Aorta (tissue), 5 donors: ENCODE data around the gene CST9. TPM values are rescaled to one million over a fixed set of nuclear protein-coding genes. Genes with fewer than 3 reads are reported as not detected.

ENCODE experiments used
- ATAC-seq: fragments of 200-7000 bp; cut with Tn5 transposase; one replicate; pipeline ENCODE4 v1.9.1; 2022; ENCODE audit warnings: moderate library complexity; ENCODE audit not compliant: low FRiP score
- DNase-seq, 2 donors: peaks; one replicate each; pipeline ENCODE4 v3.0.0-alpha.2; 2020
- H3K27ac ChIP-seq, 2 donors: one replicate each; pipeline ENCODE4 v1.5.1; 2013; ENCODE audit warnings: low read length in 2 of 2, mild to moderate bottlenecking in 2 of 2, moderate library complexity in 2 of 2, control low read depth in 1 of 2, inconsistent platforms in 1 of 2, low read depth in 1 of 2
- H3K27me3 ChIP-seq, 2 donors: one replicate each; pipeline ENCODE4 v1.6.1; 2013; ENCODE audit warnings: control low read depth in 1 of 2, low read length in 1 of 2, mild to moderate bottlenecking in 1 of 2, moderate library complexity in 1 of 2; ENCODE audit not compliant: insufficient read depth in 2 of 2, control insufficient read depth in 1 of 2
- H3K36me3 ChIP-seq, 2 donors: one replicate each; pipeline ENCODE4 v1.6.1; 2013; ENCODE audit warnings: control low read depth in 1 of 2, low read length in 1 of 2, mild to moderate bottlenecking in 1 of 2; ENCODE audit not compliant: insufficient read depth in 2 of 2, control insufficient read depth in 1 of 2
- H3K4me1 ChIP-seq, 2 donors: one replicate each; pipeline ENCODE4 v1.6.1; 2013; ENCODE audit warnings: low read length in 2 of 2, control low read depth in 1 of 2, mild to moderate bottlenecking in 1 of 2, moderate library complexity in 1 of 2; ENCODE audit not compliant: insufficient read depth in 2 of 2, control insufficient read depth in 1 of 2
- H3K4me3 ChIP-seq, 2 donors: one replicate each; pipeline ENCODE4 v1.5.1; 2013; ENCODE audit warnings: low read length in 2 of 2, control low read depth in 1 of 2, mild to moderate bottlenecking in 1 of 2
- H3K9me3 ChIP-seq: one replicate; pipeline ENCODE4 v1.6.1; 2013; ENCODE audit warnings: mild to moderate bottlenecking, low read length; ENCODE audit not compliant: control insufficient read depth
- WGBS, 2 donors: extraction: QIAGEN DNeasy Blood & Tissue Kit; methylation state at CpG; one replicate each; pipeline ENCODE4 v1.1.7; 2013; 5-methylcytosine and 5-hydroxymethylcytosine counted together
- intact Hi-C, 2 donors: fragments of 100-400 bp; cut with DNase I; formaldehyde crosslinking; loops; one replicate each; pipeline versions ENCODE4 v1.14.2 to v1.15.0; 2022
- polyA plus RNA-seq, 2 donors: library from polyadenylated mRNA; stranded (reverse); fragments of 200-250 nt; gene quantifications; one replicate each; pipeline ENCODE4 v1.2.3, GENCODE V29; 2013
- total RNA-seq, 2 donors: library from RNA; stranded (reverse); fragmentation: NEBNext Ultra II Directional; extraction: Animal tissue kit (Norgen Biotek cat#: 25700); gene quantifications; one replicate each; pipeline ENCODE4 v1.2.1, GENCODE V29; 2021
- donor health status: healthy with polysubstance abuse.
- donor health status: Bipolar disorder and iron deficiency.
- donor health status: DM: no; HTN: no; CAD: no.
- donor health status: DM: no; HTN: no; CAD: no.
- donor health status: DM: yes; HTN: yes; CAD: no.

CST9 gene
- total and polyA plus RNA-seq, 4 donors, result not detected

GRCh38 chr20:23647346-23647745 lies 41.6 kb upstream of the CST9 start:
- ATAC-seq (no peak), DNase-seq (no peak)
- H3K27ac ChIP-seq, result no peak overlapping the region
- H3K4me1 ChIP-seq, result no peaks in the 10 kb centered on the region
- no peaks in the 10 kb centered on the region for H3K9me3 ChIP-seq
- H3K27me3 ChIP-seq, result no peaks in the 10 kb centered on the region
- no peak overlapping the region for H3K4me3 ChIP-seq
- WGBS, 2 donors, result 93 to 95% methylated on average over 2 of the region's 2 CpGs
- intact Hi-C loops, result no loop called here
- H3K36me3 ChIP-seq, result no peaks in the 10 kb centered on the region

GRCh38 chr20:23646106-23646873 lies 40.6 kb upstream of the CST9 start:
- WGBS, 2 donors, result 21 to 27% methylated on average over 4 of the region's 4 CpGs
- H3K4me3 ChIP-seq, result no peak overlapping the region
- H3K27me3 ChIP-seq, result no peaks in the 10 kb centered on the region
- no peaks in the 10 kb centered on the region for H3K4me1 ChIP-seq
- intact Hi-C loops, result no loop called here
- H3K9me3 ChIP-seq, result no peaks in the 10 kb centered on the region
- H3K27ac ChIP-seq, result no peak overlapping the region
- H3K36me3 ChIP-seq, result no peaks in the 10 kb centered on the region
- no peak for ATAC-seq
- no peak for DNase-seq

GRCh38 chr20:23645575-23645974 lies 39.9 kb upstream of the CST9 start:
- Histone ChIP-seq H3K27me3 (no peaks in the 10 kb centered on the region), H3K4me3 (no peak overlapping the region), H3K4me1 (no peaks in the 10 kb centered on the region), H3K36me3 (no peaks in the 10 kb centered on the region), H3K9me3 (no peaks in the 10 kb centered on the region), H3K27ac (no peak overlapping the region)
- no peak for DNase-seq
- WGBS, 2 donors, result 95 to 100% methylated on average over 1 of the region's 1 CpG
- intact Hi-C loops, result no loop called here
- ATAC-seq, result no peak

- WGBS, 2 donors, result 95 to 97% methylated on average over 7 of the region's 7 CpGs
- intact Hi-C loops, result no loop called here
- Histone ChIP-seq H3K27me3 (no peaks in the 10 kb centered on the region), H3K27ac (no peak overlapping the region), H3K36me3 (no peaks in the 10 kb centered on the region), H3K9me3 (no peaks in the 10 kb centered on the region), H3K4me3 (no peak overlapping the region), H3K4me1 (no peaks in the 10 kb centered on the region)
- DNase-seq (no peak), ATAC-seq (no peak)
Measured at GRCh38 chr20:23644164-23644563, 38.4 kb upstream of the CST9 start.

GRCh38 chr20:23643659-23644058 lies 37.9 kb upstream of the CST9 start:
- 78 to 79% methylated on average over 6 of the region's 6 CpGs for WGBS, 2 donors
- no peaks in the 10 kb centered on the region for H3K36me3 ChIP-seq
- H3K27ac ChIP-seq, result no peak overlapping the region
- DNase-seq (no peak), ATAC-seq (no peak)
- H3K4me1 ChIP-seq, result no peaks in the 10 kb centered on the region
- H3K4me3 ChIP-seq, result no peak overlapping the region
- intact Hi-C loops, result no loop called here
- H3K27me3 ChIP-seq, result no peaks in the 10 kb centered on the region
- H3K9me3 ChIP-seq, result no peaks in the 10 kb centered on the region

- H3K27ac ChIP-seq, result no peak overlapping the region
- ATAC-seq, result no peak
Measured at GRCh38 chr20:23641936-23642751, 36.4 kb upstream of the CST9 start.

GRCh38 chr20:23640671-23641667 lies 35.3 kb upstream of the CST9 start:
- Histone ChIP-seq H3K36me3 (no peaks in the 10 kb centered on the region), H3K9me3 (no peaks in the 10 kb centered on the region), H3K4me1 (no peaks in the 10 kb centered on the region), H3K27ac (no peak overlapping the region), H3K27me3 (no peaks in the 10 kb centered on the region), H3K4me3 (no peak overlapping the region)
- intact Hi-C loops, result no loop called here
- WGBS, 2 donors, result 79 to 80% methylated on average over 11 of the region's 11 CpGs
- ATAC-seq (no peak), DNase-seq (no peak)

More at GRCh38 chr20:23641936-23642751, 36.4 kb upstream of the CST9 start:
- Histone ChIP-seq H3K36me3 (no peaks in the 10 kb centered on the region), H3K9me3 (no peaks in the 10 kb centered on the region), H3K4me1 (no peaks in the 10 kb centered on the region), H3K27me3 (no peaks in the 10 kb centered on the region), H3K4me3 (no peak overlapping the region)
- intact Hi-C loops, result no loop called here
- no peak for DNase-seq
- 60 to 64% methylated on average over 12 of the region's 12 CpGs for WGBS, 2 donors

GRCh38 chr20:23640018-23640601 lies 34.4 kb upstream of the CST9 start:
- Histone ChIP-seq H3K4me1 (no peaks in the 10 kb centered on the region), H3K4me3 (no peak overlapping the region), H3K27ac (no peak overlapping the region), H3K9me3 (no peaks in the 10 kb centered on the region), H3K36me3 (no peaks in the 10 kb centered on the region), H3K27me3 (no peaks in the 10 kb centered on the region)
- intact Hi-C loops, result no loop called here
- DNase-seq (no peak), ATAC-seq (no peak)
- 84 to 85% methylated on average over 8 of the region's 8 CpGs for WGBS, 2 donors
